ENCODE measurements around the gene EIF3D. TPM values are rescaled to one million over a fixed set of nuclear protein-coding genes. Genes with fewer than 3 reads are reported as not detected.
A peak's percentile ranks its signal among the peaks of the same experiment; 100 is the strongest.

The EIF3D gene
- total and polyA plus RNA-seq, 2 of the 13 experiments (the other 11 are each of a cell fraction or from before 2014, with no cell fraction given), result 118 to 274 TPM

DNA sequence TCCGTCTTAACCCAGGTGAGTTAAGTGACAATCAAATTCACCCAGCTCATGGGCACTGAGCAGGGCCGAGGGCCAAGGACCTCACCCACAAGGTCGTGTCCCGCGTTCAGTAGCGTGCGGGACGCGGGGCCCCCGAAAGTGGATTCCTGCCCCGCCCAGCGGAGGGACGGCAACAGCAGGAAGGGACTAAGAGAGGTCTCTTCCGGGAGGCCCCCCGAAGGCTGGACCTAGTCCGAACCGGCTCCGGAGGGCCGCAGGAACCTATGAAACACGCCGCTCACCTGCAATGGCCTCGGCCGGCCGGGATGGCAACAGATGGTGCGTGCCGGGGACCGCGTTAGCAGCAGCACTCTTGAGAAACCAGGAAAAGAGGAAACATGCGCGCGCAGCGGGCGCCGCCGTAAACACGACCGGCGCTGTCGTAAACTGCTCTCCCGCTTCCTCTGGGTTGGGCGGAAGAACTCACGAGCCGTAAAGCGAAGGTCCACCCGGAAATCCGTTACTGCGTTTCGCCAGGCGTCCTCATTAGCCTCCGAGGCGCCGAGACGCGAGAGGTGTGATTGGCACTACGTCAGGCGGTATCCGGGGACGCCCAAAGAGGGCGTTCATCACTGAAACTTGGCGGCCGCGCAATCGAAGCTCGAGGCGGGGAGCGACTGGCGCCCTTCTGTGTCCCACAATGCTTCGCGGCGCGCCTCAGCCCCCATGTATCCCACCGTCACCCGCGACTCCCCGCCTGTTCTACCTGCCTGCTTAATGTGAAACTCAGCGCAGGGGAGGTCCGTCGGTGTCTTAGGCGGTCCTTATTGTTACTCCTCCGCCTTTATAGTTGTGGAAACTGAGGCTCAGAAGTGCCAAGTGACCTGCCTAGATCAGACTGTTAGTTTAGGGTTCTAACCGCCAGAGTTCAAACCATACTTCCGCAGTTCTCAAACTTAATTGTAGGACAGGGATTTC is at the start of gene EIF3D (continued):
- TF ChIP-seq, protein P1, sequence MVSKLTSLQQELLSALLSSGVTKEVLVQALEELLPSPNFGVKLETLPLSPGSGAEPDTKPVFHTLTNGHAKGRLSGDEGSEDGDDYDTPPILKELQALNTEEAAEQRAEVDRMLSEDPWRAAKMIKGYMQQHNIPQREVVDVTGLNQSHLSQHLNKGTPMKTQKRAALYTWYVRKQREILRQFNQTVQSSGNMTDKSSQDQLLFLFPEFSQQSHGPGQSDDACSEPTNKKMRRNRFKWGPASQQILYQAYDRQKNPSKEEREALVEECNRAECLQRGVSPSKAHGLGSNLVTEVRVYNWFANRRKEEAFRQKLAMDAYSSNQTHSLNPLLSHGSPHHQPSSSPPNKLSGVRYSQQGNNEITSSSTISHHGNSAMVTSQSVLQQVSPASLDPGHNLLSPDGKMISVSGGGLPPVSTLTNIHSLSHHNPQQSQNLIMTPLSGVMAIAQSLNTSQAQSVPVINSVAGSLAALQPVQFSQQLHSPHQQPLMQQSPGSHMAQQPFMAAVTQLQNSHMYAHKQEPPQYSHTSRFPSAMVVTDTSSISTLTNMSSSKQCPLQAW (CRISPR knock-in tag; IDR thresholded peaks at IDR 0.05), result peak; percentile 93
- TF ChIP-seq KMT2A (CRISPR knock-in tag; IDR thresholded peaks at IDR 0.05) (peak; percentile 93), SSRP1 (CRISPR knock-in tag; IDR thresholded peaks at IDR 0.05) (no peak; the same call in 1 of the 2 replicates), ZNF501 (CRISPR knock-in tag; IDR thresholded peaks at IDR 0.05) (peak; percentile 93), PPARG (CRISPR knock-in tag; conservative IDR thresholded peaks at IDR 0.05) (0 out of 2 replicates have a peak, but pooled peaks have one; percentile 7), HDAC2 (CRISPR knock-in tag; IDR thresholded peaks at IDR 0.05) (peak; percentile 85), ZNF879 (CRISPR knock-in tag; IDR thresholded peaks at IDR 0.05) (no peak), TEAD3 (CRISPR knock-in tag; optimal IDR thresholded peaks at IDR 0.05; ENCODE audit: borderline replicate concordance) (peak; percentile 61), ZNF350 (CRISPR knock-in tag; IDR thresholded peaks at IDR 0.05; ENCODE audit: borderline replicate concordance, low read depth) (peak; percentile 96), FOXC1 (CRISPR knock-in tag; IDR thresholded peaks at IDR 0.05; ENCODE audit: borderline replicate concordance) (no peak), FIP1L1 (IDR thresholded peaks at IDR 0.05; ENCODE audit: borderline replicate concordance, insufficient read depth, low read depth, low read length) (no peak), ZNF839 (CRISPR knock-in tag; IDR thresholded peaks at IDR 0.05; ENCODE audit: borderline replicate concordance) (no peak), SIX1 (CRISPR knock-in tag; IDR thresholded peaks at IDR 0.05; ENCODE audit: borderline replicate concordance) (no peak), POLR2AphosphoS2 (IDR thresholded peaks at IDR 0.05; ENCODE audit: low read depth, low read length) (0 out of 2 replicates have a peak, but pooled peaks have one; percentile 57), CENPX (CRISPR knock-in tag; IDR thresholded peaks at IDR 0.05) (no peak), ZNF337 (CRISPR knock-in tag; IDR thresholded peaks at IDR 0.05; ENCODE audit: borderline replicate concordance, low read depth) (no peak), U2AF2 (IDR thresholded peaks at IDR 0.05; ENCODE audit: low read depth, low read length) (no peak), CEBPG (CRISPR knock-in tag; IDR thresholded peaks at IDR 0.05) (peak; percentile 60), ZNF737 (CRISPR knock-in tag; IDR thresholded peaks at IDR 0.05; ENCODE audit: borderline replicate concordance) (peak; percentile 65; the same call in 1 of the 2 replicates), ZFP36 (IDR thresholded peaks at IDR 0.05; ENCODE audit: borderline replicate concordance, low read depth, low read length, partially characterized antibody) (no peak), MYC (CRISPR knock-in tag; IDR thresholded peaks at IDR 0.05; ENCODE audit: borderline replicate concordance) (peak; percentile 98)
- TF ChIP-seq, protein P2, sequence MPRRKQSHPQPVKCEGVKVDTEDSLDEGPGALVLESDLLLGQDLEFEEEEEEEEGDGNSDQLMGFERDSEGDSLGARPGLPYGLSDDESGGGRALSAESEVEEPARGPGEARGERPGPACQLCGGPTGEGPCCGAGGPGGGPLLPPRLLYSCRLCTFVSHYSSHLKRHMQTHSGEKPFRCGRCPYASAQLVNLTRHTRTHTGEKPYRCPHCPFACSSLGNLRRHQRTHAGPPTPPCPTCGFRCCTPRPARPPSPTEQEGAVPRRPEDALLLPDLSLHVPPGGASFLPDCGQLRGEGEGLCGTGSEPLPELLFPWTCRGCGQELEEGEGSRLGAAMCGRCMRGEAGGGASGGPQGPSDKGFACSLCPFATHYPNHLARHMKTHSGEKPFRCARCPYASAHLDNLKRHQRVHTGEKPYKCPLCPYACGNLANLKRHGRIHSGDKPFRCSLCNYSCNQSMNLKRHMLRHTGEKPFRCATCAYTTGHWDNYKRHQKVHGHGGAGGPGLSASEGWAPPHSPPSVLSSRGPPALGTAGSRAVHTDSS (CRISPR knock-in tag; conservative IDR thresholded peaks at IDR 0.05), result no peak; the same call in 1 of the 2 replicates
- TF ChIP-seq, protein P3, sequence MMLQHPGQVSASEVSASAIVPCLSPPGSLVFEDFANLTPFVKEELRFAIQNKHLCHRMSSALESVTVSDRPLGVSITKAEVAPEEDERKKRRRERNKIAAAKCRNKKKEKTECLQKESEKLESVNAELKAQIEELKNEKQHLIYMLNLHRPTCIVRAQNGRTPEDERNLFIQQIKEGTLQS (CRISPR knock-in tag; IDR thresholded peaks at IDR 0.05), result 0 out of 2 replicates have a peak, but pooled peaks have one; percentile 14
- TF ChIP-seq, protein P4, sequence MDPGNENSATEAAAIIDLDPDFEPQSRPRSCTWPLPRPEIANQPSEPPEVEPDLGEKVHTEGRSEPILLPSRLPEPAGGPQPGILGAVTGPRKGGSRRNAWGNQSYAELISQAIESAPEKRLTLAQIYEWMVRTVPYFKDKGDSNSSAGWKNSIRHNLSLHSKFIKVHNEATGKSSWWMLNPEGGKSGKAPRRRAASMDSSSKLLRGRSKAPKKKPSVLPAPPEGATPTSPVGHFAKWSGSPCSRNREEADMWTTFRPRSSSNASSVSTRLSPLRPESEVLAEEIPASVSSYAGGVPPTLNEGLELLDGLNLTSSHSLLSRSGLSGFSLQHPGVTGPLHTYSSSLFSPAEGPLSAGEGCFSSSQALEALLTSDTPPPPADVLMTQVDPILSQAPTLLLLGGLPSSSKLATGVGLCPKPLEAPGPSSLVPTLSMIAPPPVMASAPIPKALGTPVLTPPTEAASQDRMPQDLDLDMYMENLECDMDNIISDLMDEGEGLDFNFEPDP (CRISPR knock-in tag; conservative IDR thresholded peaks at IDR 0.05), result no peak
